ENCODE results near the gene ACAN.
"Not testable (repeated sequence)": the region's sequence is repeated elsewhere in the genome, so short reads cannot be mapped to it uniquely, and the experiment has no call there.

Gene ACAN

DNA sequence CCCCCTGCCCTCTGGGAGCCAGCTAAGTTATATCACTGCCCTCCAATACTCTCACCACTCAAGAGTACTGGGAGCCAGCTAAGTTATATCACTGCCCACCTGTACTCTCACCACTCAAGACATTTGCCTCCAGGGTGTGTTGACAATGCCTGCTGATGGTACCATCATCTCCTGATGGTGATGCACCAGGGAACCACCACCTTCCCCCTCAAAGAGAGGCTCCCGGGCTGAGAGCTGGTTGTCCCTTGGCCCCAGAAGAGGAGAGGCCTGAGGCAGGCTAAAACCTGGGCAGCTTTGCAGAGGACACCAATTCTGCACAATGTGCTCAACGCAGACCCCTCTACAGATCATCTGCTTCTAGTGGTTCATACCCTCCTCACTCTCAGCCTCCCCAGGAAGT is 99.6 kb downstream of the ACAN start:
- no peak for DNase-seq (ENCODE audit: low spot score)

GRCh38 chr15:88904257-88904623 is 101.0 kb downstream of the ACAN start:
- DNase-seq (ENCODE audit: low spot score): no peak

DNA sequence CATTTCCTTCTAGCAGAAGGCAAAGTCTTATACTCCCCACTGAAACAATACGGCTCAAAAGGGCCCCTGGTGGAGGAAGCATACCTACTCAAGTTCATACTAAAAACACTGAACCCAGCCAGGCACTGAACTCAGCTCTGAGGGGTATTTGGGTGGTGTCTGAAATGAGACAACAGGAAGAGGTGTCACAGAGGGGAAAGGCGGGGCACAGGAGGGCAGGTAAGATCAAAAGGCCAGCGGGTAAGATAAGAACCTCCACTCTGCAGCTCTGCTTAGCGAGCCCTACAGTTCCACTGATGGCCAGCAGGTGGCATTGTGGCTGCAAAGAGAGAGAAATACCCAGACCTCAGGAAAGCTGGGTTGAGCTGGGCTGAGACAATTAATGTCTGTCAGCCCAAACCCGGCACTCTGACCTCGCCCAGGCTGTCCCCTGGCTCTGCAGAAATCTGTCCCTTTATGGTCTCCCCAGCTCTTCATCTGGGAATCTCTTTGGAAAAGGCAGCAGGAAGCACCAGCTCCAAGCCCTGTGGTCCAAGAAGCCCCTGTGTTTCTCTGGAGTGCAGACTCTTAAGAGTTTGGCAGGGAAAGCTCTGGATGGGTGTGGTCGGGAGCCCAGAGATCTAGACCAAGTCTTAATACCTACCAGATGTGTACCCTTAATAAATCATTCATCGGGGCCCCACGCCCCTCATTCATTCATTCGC is 101.5 kb downstream of the ACAN start:
- DNase-seq (ENCODE audit: low spot score): peak; percentile 83

DNA sequence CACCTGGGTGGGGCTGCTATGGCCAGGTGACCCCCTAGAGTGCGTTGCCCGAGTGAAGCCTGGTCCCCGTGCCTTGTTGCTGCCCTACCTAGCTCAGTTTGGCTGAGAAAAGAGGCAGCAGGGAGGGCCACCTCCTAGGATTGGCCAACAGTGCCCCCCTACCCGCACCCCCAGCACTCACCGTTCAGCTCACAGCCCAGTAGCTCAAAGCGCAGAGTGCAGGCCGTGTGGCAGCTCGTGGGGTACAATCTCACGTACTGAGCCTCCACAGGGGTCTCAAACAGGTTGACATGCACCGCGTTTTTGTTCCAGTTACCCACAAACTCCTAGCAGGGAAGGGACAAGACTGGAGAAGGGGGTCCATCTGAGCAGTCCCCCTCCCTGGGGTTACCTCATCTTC is 102.3 kb downstream of the ACAN start:
- no peak for DNase-seq (ENCODE audit: low spot score)

GRCh38 chr15:88906130-88906529 is 102.9 kb downstream of the ACAN start:
- no peak for DNase-seq (ENCODE audit: low spot score)

- no peak for DNase-seq (ENCODE audit: low spot score)
Observed at GRCh38 chr15:88906551-88906950, 103.3 kb downstream of the ACAN start.

- DNase-seq (ENCODE audit: low spot score): no peak
Observed at GRCh38 chr15:88907111-88907510, 103.9 kb downstream of the ACAN start.

GRCh38 chr15:88908123-88908522 is 104.9 kb downstream of the ACAN start:
- DNase-seq (ENCODE audit: low spot score): no peak

- DNase-seq (ENCODE audit: low spot score): no peak
Observed at GRCh38 chr15:88908697-88909621, 105.7 kb downstream of the ACAN start.

DNA sequence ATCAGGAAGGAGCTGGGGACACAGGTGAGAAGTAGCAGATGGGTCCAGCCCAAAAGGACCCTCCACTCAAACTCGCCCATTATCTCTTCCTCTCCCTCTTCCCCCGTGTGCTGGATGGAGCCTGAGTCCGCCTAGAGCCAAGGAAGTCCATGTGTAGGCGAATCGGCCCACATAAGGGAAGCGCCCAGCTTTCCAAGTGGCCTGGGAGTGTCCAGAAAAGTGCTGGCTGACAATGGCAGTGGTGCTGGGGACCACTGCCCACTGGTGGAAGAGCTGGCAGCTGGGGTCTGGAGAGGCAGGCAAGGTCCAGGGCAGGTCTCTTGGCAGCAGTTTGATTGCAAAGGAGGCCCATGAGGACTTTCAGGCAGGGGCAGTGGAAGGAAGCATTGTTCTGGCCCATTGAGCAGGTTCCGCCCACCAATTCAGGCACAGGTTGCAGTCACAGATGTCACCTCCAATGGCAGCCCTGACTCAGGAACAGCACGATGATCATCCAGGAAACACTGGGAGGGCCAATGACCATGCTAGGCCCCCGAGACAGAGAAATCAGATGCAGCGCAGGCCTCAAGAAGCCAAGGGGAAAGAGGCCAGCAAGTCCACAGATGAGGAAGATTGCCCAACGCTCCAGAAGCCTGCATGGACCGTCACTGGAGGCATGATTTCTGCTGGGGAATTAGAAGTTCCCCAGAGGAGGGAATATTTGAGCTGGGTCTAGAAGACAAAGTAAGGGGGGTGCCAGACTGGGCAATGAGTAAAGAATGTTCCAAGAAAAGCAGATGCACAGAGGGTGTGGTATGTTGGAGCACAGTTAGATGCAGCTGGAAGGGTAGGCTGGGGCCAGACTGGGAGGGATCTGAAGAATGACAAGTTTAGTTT is 107.0 kb downstream of the ACAN start:
- DNase-seq (ENCODE audit: low spot score): no peak

DNA sequence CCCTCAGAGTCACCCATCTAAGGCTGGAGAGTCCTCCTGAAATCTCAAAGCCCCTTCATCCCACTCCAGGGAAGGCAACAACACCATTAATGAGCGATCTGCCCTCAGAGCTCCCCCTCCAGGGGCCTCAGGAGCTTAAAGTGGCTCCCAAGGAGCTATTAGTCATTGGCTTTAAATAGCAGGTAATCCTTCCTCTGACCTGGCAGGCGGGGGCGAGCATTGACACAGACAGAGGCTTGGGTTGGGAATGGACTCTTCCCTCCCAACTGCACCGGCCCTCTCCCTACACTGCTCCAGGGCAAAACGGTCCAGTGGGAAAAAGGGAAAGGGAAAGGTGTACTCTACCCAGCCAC is 108.5 kb downstream of the ACAN start:
- DNase-seq (ENCODE audit: low spot score): no peak

GRCh38 chr15:88912500-88912921 is 109.3 kb downstream of the ACAN start:
- DNase-seq (ENCODE audit: low spot score): no peak

DNA sequence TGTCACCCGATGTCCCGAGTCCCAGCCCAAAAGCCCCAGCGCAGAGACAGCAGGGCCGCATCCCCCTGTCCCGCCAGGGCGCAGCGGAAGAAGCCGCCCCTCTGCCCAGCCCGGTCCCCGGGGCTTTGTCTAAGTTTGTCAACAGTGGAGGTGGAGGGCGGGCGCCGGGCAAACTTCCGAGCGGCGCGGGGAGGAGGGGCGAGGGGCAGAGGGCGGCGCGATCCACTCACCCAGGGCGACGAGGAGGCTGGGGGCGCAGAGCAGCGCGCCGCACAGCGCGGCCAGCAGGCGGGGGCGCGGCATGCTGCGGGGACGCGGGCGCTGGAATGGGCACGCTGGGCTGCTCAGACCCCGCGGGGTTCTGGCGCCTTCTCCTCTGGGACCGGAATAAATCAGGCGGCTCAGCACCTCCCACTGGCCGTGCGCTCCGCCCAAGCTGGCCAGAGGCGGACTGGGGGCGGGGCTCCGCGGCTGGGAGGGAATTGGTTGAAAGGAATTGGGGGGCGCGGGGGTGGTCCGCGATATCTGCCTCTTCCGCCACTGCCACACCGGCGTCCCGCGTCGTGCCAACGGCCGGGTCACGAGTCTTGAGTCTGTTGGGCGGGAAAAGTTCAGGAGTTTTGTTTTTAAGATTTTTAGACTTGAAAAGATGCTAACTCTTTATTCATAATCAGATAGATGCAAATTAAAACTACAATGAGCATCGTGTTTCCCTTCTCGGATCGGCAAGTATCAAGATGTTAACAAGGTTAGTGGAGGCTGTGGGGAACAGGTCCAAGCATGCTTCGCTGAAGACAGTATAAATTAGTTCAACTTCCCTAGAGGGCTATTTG is 110.0 kb downstream of the ACAN start, which contains the start of gene MFGE8:
TSS of gene MFGE8 (minus strand) at position 363 of the 833 bp plus-strand sequence. CDS start at position 303, 60 bp downstream.
- peak; percentile 93 for DNase-seq (ENCODE audit: low spot score)

DNA sequence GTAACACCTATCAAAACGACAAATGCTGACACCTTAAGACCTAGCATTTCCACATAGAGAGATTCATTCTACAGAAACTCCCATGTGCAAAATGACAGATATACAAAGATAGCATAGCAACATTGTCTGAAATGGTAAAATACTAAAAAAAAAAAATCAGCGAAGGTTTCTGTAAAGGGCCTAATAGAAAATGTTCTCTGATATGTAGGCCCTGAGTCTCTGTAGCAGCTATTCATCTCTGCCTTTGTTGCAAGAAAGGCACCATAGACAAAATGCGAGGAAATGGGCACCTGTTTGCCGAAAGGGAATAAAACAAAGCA is 110.6 kb downstream of the ACAN start:
- no peak for DNase-seq (ENCODE audit: low spot score)

DNA sequence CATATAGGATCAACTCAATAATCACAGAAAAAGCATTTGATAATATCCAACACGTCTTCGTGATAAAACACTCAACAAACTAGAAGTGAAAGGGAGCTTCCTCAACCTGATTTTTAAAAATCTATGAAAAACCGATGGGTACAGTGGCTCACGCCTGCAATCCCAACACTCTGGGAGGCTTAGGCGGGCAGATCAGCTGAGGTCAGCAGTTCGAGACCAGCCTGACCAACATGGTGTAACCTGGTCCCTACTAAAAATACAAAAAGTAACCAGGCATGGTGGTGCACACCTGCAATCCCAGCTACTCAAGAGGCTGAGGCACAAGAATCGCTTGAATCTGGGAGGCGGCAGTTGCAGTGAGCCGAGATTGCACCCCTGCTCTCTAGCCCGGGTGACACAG is 112.1 kb downstream of the ACAN start:
- no peak for DNase-seq (ENCODE audit: low spot score)

DNA sequence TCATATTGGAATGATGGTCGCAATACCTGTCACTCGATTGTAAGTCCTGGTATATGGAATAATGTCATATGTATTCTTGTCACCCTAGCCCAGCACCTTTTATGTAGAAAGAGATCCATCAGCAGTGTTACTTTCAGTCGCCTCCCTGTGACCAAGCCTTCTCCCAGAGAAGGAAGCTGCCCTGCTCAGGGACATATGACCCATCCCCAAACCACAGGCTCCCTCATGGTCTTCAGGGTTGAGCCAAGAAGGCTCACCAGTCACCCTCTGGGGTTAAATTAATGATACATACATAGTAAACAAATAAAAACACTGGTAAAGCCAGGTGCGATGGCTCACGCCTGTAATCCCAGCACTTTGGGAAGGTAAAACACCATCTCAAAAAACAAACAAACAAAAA is 114.5 kb downstream of the ACAN start:
- no peak for DNase-seq (ENCODE audit: low spot score)

DNA sequence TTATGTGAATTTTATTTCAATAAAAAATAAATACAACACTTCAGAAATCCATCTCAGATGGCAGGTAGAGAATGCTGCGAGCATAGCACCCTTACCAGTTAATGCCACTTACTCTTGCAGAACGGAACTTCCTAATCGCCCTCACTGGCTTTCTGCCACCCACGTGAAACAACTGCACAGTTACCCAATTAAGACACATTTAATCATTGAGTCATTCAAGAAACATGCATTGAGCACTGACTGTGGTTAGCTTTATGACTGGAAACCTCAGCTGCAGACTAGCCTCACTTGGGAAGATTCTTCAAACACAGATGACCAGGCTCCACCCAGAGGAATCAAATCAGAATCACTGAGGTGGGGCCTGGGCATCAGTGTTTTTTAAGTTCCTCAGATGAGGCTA is 115.5 kb downstream of the ACAN start:
- DNase-seq (ENCODE audit: low spot score): no peak

GRCh38 chr15:88920186-88920891 is 117.1 kb downstream of the ACAN start:
- DNase-seq (ENCODE audit: low spot score): no peak

- not testable (repeated sequence) for DNase-seq (ENCODE audit: low spot score)
Observed at GRCh38 chr15:88920892-88921435, 117.7 kb downstream of the ACAN start.

Measured in ecto neural progenitor cell (in vitro differentiated cells).